ENCODE measurements around the gene KRT37.

- no peak for TF ChIP-seq ZNF384 (IDR thresholded peaks at IDR 0.05)
- no peak for TF ChIP-seq SUZ12 (IDR thresholded peaks at IDR 0.05)
- TF ChIP-seq BHLHE40 (IDR thresholded peaks at IDR 0.05; ENCODE audit: borderline replicate concordance) = no peak
- no peak for TF ChIP-seq L3MBTL2 (conservative IDR thresholded peaks at IDR 0.05)
- TF ChIP-seq NFRKB (IDR thresholded peaks at IDR 0.05) = no peak
These were observed 8.5 kb downstream of the KRT37 start for GRCh38 chr17:41415833-41416335.
